ENCODE results near the gene CLASP1.

DNA sequence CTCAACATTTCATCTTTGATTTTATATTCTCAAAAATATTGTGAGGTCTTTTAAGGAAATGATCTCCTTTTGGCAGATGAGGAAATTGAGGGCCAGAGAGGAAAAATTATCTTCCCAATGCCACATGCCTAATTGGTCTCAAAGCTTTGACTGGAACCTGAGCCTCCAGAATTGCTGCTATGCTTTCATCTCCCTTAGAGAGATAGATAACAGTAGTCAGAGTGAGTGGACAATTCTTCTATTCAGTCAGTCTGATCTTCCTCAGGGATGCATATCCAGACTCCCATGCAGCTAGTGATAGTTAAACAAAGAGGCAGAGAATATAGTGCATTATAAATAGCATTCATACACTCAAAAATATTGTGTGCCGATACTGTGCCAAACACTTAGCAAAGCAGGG lies 3.8 kb upstream of the CLASP1 start:
- TF ChIP-seq RBBP5 (IDR thresholded peaks at IDR 0.05; ENCODE audit: borderline replicate concordance, low read depth, low read length) (no peak), KDM1A (IDR thresholded peaks at IDR 0.05; ENCODE audit: borderline replicate concordance, low read length) (no peak), RAD21 (IDR thresholded peaks at IDR 0.05 in 1 of 2, conservative IDR thresholded peaks at IDR 0.05 in 1 of 2; ENCODE audit: low read depth in 2 of 2, low read length in 2 of 2) (no peak), JUN (IDR thresholded peaks at IDR 0.05; ENCODE audit: low read depth, low read length) (no peak), TAF1 (IDR thresholded peaks at IDR 0.05; ENCODE audit: low read depth, low read length) (no peak), FOSL1 (IDR thresholded peaks at IDR 0.05; ENCODE audit: insufficient read depth, low read depth, low read length) (no peak), EGR1 (IDR thresholded peaks at IDR 0.05; ENCODE audit: borderline replicate concordance, low read depth, low read length) (no peak), POLR2A (IDR thresholded peaks at IDR 0.05; ENCODE audit: control extremely low read depth in 1 of 2, low read depth in 2 of 2, low read length in 2 of 2) (no peak), CTCF (IDR thresholded peaks at IDR 0.05; ENCODE audit: control extremely low read depth in 1 of 3, insufficient read depth in 1 of 3, low read depth in 1 of 3, low read length in 3 of 3) (no peak), BCL11A (IDR thresholded peaks at IDR 0.05; ENCODE audit: low read depth in 2 of 2, low read length in 2 of 2) (no peak), CHD2 (IDR thresholded peaks at IDR 0.05; ENCODE audit: low read length) (no peak), YY1 (IDR thresholded peaks at IDR 0.05; ENCODE audit: low read depth, low read length) (no peak), CEBPB (IDR thresholded peaks at IDR 0.05; ENCODE audit: low read depth, low read length) (no peak)

All from H1 (cell line).